Measurements from ENCODE around the gene FAM162A.

The FAM162A gene

GRCh38 chr3:122394173-122394572 lies 10.2 kb downstream of the FAM162A start:
- Histone ChIP-seq H3K4me1 (ENCODE audit: control insufficient read depth, insufficient read depth, low read length) (no peaks in the 10 kb centered on the region), H3K27ac (ENCODE audit: extremely low read depth, low read depth, low read length) (no peak overlapping the region), H3K4me3 (ENCODE audit: low read depth, low read length) (no peak overlapping the region), H3K9me3 (ENCODE audit: control insufficient read depth, insufficient read depth, low read depth, low read length) (no peaks in the 10 kb centered on the region), H3K36me3 (ENCODE audit: control insufficient read depth in 2 of 2, insufficient read depth in 1 of 2, low read length in 2 of 2) (no peaks in the 10 kb centered on the region)
- TF ChIP-seq REST (tag by site-specific recombination; IDR thresholded peaks at IDR 0.05) (no peak), PRDM10 (tag by site-specific recombination; IDR thresholded peaks at IDR 0.05) (peak; percentile 37; the same call in 1 of the 2 replicates)
- CTCF ChIA-PET, result interaction anchor here (0.6 to 2.9 kb wide), 6 partner anchors 8 to 285 kb away, joined by 3 to 20 read pairs (median 3); no protein-coding TSS in a partner anchor
- POLR2A ChIA-PET, result interaction anchor here (2.0 kb wide), 1 partner anchor 11 kb away, joined by 15 read pairs; the partner anchor contains the start of genes FAM162A and MIX23

- H3K9me3 ChIP-seq (ENCODE audit: control insufficient read depth, insufficient read depth, low read depth, low read length), result no peaks in the 10 kb centered on the region
- CTCF ChIA-PET, result interaction anchor here (1.3 kb wide), 1 partner anchor 11 kb away, joined by 6 read pairs; the partner anchor contains the start of gene FAM162A
- H3K4me1 ChIP-seq (ENCODE audit: control insufficient read depth, insufficient read depth, low read length), result no peaks in the 10 kb centered on the region
- no peaks in the 10 kb centered on the region for H3K36me3 ChIP-seq (ENCODE audit: control insufficient read depth in 2 of 2, insufficient read depth in 1 of 2, low read length in 2 of 2)
- POLR2A ChIA-PET, result no interaction called here
- no peak overlapping the region for H3K4me3 ChIP-seq (ENCODE audit: low read depth, low read length)
- H3K27ac ChIP-seq (ENCODE audit: extremely low read depth, low read depth, low read length), result no peak overlapping the region
- no peak for TF ChIP-seq PRDM2 (tag by site-specific recombination; IDR thresholded peaks at IDR 0.05; ENCODE audit: borderline replicate concordance)
- no peak for TF ChIP-seq ZNF701 (tag by site-specific recombination; IDR thresholded peaks at IDR 0.05)
- no peak for TF ChIP-seq ZNF2 (tag by site-specific recombination; IDR thresholded peaks at IDR 0.05)
- no peak for TF ChIP-seq ZNF214 (tag by site-specific recombination; IDR thresholded peaks at IDR 0.05; ENCODE audit: borderline replicate concordance)
- no peak for TF ChIP-seq ZNF768 (tag by site-specific recombination; IDR thresholded peaks at IDR 0.05)
- no peak for TF ChIP-seq ZNF791 (tag by site-specific recombination; IDR thresholded peaks at IDR 0.05)
- no peak for TF ChIP-seq HIC1 (tag by site-specific recombination; IDR thresholded peaks at IDR 0.05)
- TF ChIP-seq HOXA7 (CRISPR knock-in tag; IDR thresholded peaks at IDR 0.05; ENCODE audit: borderline replicate concordance), result no peak
These were observed 11.6 kb downstream of the FAM162A start for GRCh38 chr3:122395582-122395981.
